Endometrium (tissue), 2 donors: ENCODE data around the gene KCNQ4.

Experiments used
- FAIRE-seq: peaks from 2 replicates; lab custom pipeline; 2012; peaks lifted over from hg19 to GRCh38; lab: Jason Lieb, UNC
- donor health status: control.
- donor health status: control.

Gene KCNQ4

DNA sequence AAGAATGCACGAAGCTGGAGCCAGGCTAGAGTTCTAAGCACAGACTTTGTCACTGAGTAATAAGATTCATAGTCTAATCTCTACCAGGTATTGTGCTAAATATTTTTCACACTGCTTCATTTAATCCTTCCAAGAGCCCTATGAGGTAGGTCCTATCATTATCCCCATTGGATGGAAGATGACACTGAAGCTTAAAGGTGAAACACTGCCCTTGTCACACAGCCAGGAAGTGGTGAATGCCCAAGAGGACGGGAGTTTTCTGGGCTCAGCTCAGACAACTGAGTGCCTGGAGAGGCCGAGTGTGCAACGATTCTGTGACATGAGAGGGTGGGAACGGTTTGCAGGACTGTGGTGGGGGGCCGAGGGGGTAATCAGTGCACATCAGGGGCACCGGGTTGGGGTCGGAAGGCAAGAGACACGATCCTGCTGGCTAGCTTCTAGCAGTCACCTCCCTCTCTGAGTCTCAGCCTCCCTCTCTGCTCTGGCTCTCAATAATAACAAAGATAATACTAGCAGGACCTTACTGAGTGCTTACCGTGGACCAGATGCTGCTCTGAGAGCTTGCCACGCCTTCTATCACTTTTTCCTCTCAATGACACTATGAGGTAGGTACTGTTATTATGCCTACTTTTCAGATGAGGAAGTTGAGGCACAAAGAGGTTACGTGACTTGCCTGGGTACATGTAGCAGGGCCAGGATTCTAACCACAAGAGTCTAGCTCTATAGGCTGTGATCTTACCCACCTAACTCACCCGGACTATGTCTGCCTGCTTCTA is 12.4 kb downstream of the KCNQ4 start:
- no peak for FAIRE-seq

DNA sequence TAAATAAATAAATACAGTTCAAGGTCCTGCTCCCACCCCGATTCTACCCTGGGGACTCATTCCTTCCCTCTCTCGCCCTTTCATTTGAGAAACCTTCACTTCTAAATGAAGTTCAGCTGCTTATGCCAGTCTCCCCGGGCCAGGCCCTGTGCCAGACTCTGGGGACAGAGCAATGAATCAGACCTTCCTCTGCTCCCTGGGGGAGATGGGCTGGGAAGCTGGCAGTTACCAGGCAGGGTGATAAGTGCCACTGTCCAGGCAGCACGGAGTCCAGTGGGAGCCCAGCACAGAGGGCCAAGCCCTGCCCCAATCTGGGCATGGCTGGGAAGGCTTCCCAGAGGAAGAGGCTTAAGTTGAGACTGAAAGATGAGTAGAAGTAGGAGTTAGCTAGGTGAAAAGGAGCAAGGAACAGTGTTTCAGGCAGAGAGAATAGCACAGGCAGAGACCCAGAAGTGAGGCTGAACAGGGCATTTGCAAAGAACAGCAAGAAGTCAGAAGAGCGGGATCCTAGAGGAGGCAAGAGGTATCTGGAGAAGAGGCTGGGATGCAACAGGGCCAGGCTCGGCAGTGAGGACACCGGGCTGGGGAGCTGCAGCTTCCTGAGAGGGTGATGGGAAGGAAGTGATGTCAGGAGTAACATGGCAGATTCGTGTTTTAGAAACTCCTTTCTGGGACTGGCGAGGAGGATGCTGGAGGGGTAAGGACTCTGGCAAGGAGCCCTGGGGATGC is 13.5 kb downstream of the KCNQ4 start:
- FAIRE-seq = no peak

- FAIRE-seq = no peak
Observed at GRCh38 chr1:40797668-40798010, 14.1 kb downstream of the KCNQ4 start.

DNA sequence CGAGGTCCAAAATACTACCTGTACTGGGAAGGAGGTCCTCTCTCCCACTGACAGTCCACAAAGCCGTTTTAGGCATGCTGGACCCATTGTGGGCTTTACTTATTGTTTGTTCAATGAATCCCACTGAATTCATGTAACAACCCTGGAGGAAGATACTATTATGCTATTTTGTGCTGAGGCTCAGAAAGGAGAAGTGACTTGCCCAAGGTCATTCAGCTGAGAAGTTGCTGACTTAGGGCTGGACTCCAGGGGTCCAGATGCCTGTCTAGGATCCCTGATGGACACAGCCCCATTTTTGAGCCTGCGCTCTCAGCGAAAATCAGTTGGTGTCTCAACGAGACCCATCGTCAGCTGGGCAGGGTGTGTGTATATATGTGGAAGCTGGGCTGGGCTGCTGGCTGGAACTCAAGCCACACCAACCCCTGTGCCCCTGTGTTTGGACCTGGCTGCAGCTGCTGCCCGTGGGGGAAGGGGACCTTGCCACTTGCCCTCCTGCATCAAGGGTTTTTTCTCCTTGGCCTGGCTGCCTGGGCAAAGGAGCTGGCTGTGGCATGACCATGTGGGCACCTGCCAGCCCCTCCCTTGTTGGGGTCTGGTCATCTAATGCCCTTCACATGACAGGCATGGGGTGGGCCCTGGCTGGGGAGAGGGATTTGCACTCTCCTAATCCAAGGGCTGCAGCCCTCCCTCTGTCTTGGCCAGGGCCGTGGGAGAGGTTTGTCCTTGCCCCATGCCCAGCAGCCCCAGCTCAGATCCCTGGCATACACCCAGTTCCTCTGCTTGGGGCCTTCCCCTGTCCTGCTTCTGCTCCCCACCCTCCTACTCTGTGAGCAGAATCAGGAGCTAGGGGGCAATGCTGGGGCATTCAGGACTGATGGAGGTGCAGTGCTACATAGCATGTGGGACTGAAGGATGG is 15.0 kb downstream of the KCNQ4 start:
- FAIRE-seq = no peak

DNA sequence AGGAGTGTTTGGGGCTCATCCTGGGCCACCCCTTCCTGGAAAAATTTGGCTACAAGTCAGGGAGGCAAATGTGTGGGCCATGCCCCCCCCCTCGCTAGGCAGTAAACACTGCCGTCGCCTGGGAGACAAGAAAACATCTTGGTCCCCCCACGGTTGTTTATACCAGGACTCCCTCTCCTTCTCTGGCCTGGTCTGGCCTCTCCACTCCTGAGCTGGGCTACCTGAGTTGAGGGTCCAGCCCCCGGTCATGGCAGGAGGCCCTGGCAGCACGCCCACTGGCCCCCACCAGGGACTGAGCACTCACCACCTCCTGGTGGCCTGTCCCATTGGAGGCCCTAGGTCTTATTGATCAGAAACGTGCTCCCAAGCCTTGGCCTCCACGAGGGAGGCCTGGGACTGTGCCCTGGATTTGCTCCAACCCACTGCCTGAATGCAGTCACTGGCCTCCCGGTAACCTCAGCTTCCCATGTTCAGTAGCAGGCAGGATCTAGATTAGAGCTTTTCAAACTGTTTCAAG is 15.8 kb downstream of the KCNQ4 start:
- FAIRE-seq = no peak

DNA sequence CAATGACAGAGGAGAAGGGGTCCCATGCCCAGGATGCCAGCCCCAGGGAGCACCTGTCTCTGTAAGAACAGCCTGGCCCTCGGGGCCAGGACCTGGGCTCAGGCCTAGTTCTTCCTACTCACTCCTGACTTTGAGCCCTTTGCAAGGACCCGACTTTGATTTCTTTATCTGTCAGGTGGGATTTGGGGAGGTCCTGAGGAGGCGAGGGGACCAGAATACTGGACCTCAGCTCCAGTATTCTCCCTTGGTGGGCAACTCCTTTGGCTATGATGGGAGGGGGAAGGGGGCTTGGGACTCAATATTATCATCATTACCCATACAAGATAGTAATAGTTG is 18.1 kb downstream of the KCNQ4 start:
- no peak for FAIRE-seq

- FAIRE-seq = no peak
Observed at GRCh38 chr1:40802078-40802741, 18.6 kb downstream of the KCNQ4 start.

- FAIRE-seq = no peak
Observed at GRCh38 chr1:40802742-40803113, 19.1 kb downstream of the KCNQ4 start.

GRCh38 chr1:40803447-40803846 is 19.9 kb downstream of the KCNQ4 start:
- FAIRE-seq = no peak

- no peak for FAIRE-seq
Observed at GRCh38 chr1:40803902-40804301, 20.3 kb downstream of the KCNQ4 start.

DNA sequence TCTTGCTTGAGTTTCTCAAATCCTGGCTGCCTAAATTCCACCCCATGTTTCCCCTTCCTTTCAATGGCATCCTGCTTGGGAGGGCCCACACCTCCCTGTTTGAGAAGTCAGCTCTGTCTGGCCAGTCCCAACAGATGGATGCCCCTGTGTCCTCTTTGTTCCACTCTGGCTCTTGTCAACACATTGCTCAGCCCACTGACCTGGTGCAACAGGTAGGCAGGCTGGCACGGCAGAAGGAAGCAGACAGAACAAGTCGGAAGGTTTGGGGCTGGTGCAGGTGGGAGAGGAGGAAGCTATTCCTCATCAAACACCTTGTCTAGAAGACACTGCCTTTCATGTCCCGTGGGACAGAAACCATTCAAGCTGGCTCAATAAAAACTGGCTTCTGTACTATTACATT is 22.7 kb downstream of the KCNQ4 start:
- FAIRE-seq = no peak

GRCh38 chr1:40806731-40807695 is 23.4 kb downstream of the KCNQ4 start:
- no peak for FAIRE-seq

GRCh38 chr1:40808002-40808401 is 24.4 kb downstream of the KCNQ4 start:
- FAIRE-seq = no peak

GRCh38 chr1:40808444-40808843 is 24.9 kb downstream of the KCNQ4 start:
- no peak for FAIRE-seq

GRCh38 chr1:40808909-40809308 is 25.3 kb downstream of the KCNQ4 start:
- no peak for FAIRE-seq

DNA sequence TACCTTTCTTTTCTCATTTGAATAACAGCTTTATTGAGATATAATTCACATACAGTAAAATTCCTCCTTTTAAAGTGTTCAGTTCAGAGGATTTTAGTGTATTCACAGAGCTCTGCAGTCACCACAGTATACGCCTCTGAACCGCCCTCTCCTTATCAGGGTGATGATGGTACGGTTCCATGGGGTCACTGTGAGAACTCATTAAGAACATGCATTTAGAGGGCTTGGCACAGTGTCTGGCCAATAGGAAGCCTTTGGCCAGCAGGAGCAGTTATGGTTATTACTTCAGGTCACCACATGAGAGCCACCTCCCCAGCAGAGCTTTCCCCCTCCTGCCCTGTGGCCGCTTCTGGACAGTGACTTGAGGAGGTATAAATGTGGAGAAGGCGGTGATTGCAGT is 27.3 kb downstream of the KCNQ4 start:
- no peak for FAIRE-seq

DNA sequence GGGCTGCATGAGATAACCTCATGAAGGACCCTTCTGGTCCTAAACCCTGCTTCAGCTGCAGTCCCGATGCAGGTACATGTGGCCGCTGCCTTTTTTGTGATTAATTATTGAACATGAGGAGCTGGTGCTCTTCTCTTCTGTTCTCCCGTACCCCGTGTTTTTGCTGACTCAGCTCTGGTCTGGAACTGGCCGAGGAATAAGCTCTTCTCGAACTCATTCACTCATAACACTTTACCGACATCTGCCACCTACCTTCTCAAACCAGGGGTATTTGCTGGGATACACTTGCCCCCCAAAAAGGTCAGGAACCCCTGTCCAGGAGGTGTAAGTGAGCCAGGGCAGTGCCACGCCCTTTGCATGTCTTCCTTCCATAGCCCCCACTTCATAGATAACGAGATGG is 31.8 kb downstream of the KCNQ4 start:
- FAIRE-seq = no peak

- FAIRE-seq = no peak
Observed at GRCh38 chr1:40817791-40818263, 34.2 kb downstream of the KCNQ4 start.

DNA sequence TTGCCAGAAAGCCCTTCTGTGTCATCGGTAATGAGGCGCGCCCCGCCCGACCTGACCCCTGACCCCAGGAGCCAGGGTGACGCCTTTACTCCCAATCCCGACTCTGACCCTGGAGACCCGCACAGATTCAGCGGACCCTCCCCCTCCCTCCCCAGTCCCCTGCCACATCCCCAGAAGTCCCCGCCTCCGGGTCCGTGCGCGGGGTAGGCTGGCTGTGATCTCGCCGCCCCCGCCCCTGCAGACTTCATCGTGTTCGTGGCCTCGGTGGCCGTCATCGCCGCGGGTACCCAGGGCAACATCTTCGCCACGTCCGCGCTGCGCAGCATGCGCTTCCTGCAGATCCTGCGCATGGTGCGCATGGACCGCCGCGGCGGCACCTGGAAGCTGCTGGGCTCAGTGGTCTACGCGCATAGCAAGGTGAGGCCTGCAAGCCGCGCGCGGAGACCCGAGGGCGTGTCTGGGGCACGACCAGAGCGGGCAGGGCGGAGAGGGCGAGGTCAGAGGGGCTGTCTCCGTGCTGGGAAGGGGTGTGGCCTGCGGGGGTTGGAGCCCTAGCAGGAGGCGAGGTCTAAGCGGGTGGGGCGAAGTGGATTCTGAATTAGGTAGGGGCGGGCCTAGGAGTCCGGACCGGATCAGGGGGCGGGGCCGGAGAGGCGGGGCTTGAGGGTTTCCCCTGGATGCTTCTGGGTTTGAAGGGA is 34.8 kb downstream of the KCNQ4 start:
- no peak for FAIRE-seq

DNA sequence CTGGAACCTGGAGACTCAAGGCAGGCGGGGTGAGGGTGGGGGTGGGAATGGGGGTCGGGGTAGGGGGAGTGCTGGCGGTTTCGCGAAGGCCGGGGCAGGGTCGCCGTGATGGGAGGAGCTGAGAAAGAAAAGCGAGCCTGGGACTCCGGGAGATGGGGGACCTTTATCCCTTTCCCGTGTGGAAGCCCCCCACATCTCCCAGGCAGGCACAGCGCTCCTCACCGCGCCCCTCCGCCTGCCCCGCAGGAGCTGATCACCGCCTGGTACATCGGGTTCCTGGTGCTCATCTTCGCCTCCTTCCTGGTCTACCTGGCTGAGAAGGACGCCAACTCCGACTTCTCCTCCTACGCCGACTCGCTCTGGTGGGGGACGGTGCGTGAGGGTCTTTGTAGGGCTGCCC is 35.5 kb downstream of the KCNQ4 start:
- FAIRE-seq = no peak
